ENCODE results near the gene CTBP1. TPM values are rescaled to one million over a fixed set of nuclear protein-coding genes. Genes with fewer than 3 reads are reported as not detected.

CTBP1 gene
- total RNA-seq, 2 experiments from 2014 or later: 154 to 162 TPM

DNA sequence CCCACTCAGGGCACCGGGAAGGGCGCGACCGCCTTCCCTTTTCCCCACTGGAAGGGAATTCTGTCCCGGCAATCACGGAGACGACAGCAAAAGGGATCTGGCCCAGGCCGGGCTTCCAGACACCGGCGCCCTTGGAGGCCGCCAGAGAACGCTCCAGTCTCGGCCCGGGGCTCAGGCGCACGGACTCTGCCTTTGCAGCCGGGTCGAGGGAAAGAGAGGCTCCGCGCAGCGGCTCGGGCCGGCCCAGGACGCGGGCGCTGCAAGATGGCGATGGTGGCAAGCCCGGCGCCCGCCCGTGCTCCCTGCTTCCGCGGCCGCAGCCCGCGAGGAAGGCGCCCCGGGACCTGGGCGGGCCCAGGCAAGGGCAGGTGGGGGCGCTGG, 1.1 kb downstream of the CTBP1 start:
- peaks cover 25% of the 10 kb centered on the region for H3K36me3 Mint-ChIP-seq
- ChIA-PET CTCF (interaction anchor here (0.7 to 5.5 kb wide), 4 partner anchors 16 to 80 kb away, joined by 3 to 43 read pairs (median 8); no protein-coding TSS in a partner anchor), POLR2A (interaction anchor here (0.8 to 4.5 kb wide), 10 partner anchors 20 to 99 kb away, joined by 3 to 45 read pairs (median 4); partner anchors contain the start of gene UVSSA)
- no peak for DNase-seq
- H3K4me3 Mint-ChIP-seq: peak overlapping the region; percentile 87
- intact Hi-C loops (cut with micrococcal nuclease): loop anchor here (1.0 to 2.0 kb wide), 3 partner anchors 98 to 623 kb away; partner anchors contain the start of genes FGFRL1 and NSD2
- no peaks in the 10 kb centered on the region for H3K27me3 Mint-ChIP-seq
- H3K27ac Mint-ChIP-seq: peak overlapping the region; percentile 92
- H3K4me1 Mint-ChIP-seq (ENCODE audit: low read depth): peaks cover 62% of the 10 kb centered on the region
- no peaks in the 10 kb centered on the region for H3K9me3 Mint-ChIP-seq

DNA sequence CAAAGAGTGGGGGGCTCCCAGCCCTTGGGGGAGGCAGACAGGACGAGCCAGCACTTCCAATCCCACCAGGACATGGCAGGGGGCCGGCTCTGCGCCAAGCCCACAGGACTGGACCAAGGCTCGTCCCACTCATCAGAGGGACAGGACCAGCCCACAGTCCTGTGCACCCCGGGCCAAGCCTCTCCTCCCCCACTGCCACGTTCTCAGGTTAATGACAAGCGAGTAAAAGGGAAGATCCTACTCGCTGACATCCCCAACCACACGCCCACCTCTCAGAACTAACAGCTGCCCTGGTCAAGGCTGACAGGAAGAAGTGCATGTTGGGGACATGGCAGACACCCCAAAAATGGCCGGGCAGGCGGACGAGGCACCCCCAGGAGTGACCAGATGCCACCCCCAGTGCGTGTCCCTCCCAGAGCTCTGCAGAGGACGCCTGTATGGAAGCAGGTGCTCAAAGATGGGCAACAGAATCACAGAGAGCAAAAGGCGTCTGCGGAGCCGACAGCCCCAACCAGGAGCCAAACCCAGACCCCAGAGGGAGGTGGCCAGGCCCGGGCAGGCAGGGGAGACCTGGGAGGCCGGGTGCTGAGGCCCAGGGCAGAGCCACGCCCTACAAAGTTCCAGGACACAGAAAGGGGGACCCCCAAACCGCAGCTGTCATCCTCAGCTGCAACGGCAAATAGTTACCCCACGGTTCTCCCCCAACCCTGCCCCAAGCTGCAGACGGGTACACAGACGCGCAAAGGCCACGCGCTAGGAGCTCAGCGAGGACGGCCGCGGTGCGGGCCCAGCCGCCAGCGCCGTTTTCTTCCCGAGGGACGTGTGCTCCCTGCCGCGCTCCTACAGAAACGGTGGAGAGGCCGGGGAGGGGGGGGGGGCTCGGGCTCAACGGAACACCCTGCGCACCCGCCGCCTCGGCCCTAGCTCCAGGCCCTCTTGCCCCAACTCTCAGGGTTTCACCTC, 1.7 kb downstream of the CTBP1 start:
- DNase-seq: peak; percentile 48
- intact Hi-C loops (cut with micrococcal nuclease): loop anchor here (1.0 kb wide), 1 partner anchor 21 kb away; no protein-coding TSS in a partner anchor
- peak overlapping the region; percentile 92 for H3K27ac Mint-ChIP-seq
- no peaks in the 10 kb centered on the region for H3K27me3 Mint-ChIP-seq
- POLR2A ChIA-PET: interaction anchor here (0.8 to 4.5 kb wide), 7 partner anchors 21 to 100 kb away, joined by 3 to 45 read pairs (median 5); partner anchors contain the start of gene UVSSA
- peaks cover 21% of the 10 kb centered on the region for H3K36me3 Mint-ChIP-seq
- H3K9me3 Mint-ChIP-seq: no peaks in the 10 kb centered on the region
- H3K4me3 Mint-ChIP-seq: peak overlapping the region; percentile 87
- peaks cover 64% of the 10 kb centered on the region for H3K4me1 Mint-ChIP-seq (ENCODE audit: low read depth)
- CTCF ChIA-PET: interaction anchor here (0.7 to 5.5 kb wide), 4 partner anchors 17 to 80 kb away, joined by 3 to 43 read pairs (median 8); no protein-coding TSS in a partner anchor

DNA sequence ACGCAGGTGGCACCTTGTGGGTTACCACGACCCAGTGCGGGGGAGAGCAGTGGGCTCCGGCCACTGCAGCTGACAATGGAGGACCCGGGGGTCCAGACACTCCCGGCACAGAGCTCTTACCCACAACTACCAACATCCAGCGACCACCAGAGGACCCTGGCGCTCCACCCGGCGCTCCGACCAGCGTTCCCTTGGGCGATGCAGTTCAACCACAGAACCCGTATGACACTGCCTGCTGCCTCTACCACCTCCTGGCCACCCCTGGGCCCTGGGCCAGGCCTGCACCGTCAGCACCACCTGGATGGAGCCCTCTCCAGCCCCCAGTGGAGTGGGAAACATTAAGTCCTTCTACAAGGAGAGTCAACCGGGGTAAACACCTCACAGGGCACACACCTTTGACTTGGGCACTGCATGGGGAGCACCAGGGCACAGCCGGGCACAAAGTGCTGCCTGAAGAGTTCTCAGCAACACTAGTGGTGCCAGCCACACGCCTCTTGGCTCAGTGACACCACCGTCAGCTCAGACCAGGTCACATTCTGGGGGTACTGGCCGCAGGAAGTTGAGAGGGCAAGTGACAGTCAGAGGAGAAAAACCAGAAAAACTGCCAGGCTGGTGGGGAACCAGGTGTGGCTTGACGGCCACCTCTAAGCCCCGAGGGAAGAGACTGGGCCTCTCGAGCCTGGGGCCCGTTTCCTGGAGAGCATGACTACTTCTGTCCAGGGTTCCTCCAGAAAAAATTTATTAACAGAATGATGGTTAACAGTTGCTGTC, 2.6 kb downstream of the CTBP1 start:
- H3K4me1 Mint-ChIP-seq (ENCODE audit: low read depth): peaks cover 57% of the 10 kb centered on the region
- intact Hi-C loops (cut with micrococcal nuclease): loop anchor here (1.0 kb wide), 1 partner anchor 22 kb away; no protein-coding TSS in a partner anchor
- peaks cover 17% of the 10 kb centered on the region for H3K36me3 Mint-ChIP-seq
- no peaks in the 10 kb centered on the region for H3K9me3 Mint-ChIP-seq
- CTCF ChIA-PET: interaction anchor here (4.3 to 5.5 kb wide), 2 partner anchors 22 to 79 kb away, joined by 14 to 43 read pairs; no protein-coding TSS in a partner anchor
- H3K27me3 Mint-ChIP-seq: no peaks in the 10 kb centered on the region
- POLR2A ChIA-PET: interaction anchor here (0.9 kb wide), 1 partner anchor 44 kb away, joined by 5 read pairs; no protein-coding TSS in a partner anchor
- peak; percentile 40 for DNase-seq
- H3K4me3 Mint-ChIP-seq: peak overlapping the region; percentile 87
- H3K27ac Mint-ChIP-seq: peak overlapping the region; percentile 92

DNA sequence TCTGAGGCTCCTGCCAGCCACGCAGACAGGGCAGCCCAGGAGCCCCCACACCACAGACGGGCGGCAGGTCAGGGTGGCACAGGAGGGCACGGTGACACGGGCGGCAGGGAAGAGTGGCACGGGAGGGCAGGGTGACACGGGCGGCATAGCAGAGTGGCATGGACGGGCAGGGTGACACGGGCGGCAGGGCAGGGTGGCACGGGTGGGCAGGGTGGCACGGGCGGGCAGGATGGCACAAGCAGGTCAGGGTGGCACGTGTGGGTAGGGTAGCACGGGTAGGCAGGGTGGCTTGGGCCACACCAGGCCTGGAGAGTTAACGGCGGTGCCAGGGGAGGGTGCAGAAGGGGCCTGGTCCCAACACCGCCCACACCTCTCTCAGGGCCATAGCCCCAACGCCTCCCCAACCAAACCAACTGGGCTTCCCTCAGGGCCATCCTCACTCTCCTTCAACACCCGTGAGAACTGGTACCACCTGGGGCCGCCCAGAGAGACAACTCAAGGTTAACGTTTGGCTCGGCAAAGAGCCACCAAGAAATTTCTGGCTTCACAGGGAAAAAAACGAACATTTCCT, 3.4 kb downstream of the CTBP1 start:
- H3K27me3 Mint-ChIP-seq: no peaks in the 10 kb centered on the region

DNA sequence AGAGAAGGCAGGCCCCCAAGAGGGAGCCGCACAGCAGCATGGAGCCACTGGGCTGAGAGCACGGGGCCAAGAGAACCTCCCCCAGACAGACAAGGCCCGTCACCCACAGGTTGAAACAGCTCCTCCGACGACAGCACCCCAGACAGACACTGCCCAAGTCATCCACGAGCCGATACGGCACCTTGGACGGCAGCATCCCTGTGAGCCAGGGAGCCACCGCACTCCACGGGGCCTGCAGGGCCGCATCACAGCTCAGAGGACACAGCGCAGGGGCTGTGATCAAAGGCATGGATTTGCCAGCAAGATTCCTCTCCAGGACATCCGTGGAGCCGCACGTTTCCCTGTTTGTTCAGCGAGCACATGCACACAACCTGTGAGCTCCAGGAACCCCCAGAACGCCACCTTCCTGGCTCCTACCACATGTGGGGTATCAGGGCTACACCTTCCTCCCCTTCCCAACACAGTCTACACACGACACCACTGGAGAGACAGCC, 3.9 kb downstream of the CTBP1 start:
- H3K4me3 Mint-ChIP-seq: no peak overlapping the region
- POLR2A ChIA-PET: no interaction called here
- H3K4me1 Mint-ChIP-seq (ENCODE audit: low read depth): peaks cover 45% of the 10 kb centered on the region
- CTCF ChIA-PET: interaction anchor here (0.9 to 4.3 kb wide), 4 partner anchors 20 to 114 kb away, joined by 3 to 14 read pairs (median 5); no protein-coding TSS in a partner anchor
- no peaks in the 10 kb centered on the region for H3K9me3 Mint-ChIP-seq
- H3K36me3 Mint-ChIP-seq: peaks cover 15% of the 10 kb centered on the region
- H3K27ac Mint-ChIP-seq: peak overlapping the region; percentile 29
- H3K27me3 Mint-ChIP-seq: no peaks in the 10 kb centered on the region
- DNase-seq: no peak
- intact Hi-C loops (cut with micrococcal nuclease): no loop called here

More for the DNA sequence above, 3.4 kb downstream of the CTBP1 start:
- ChIA-PET CTCF (interaction anchor here (0.9 to 4.3 kb wide), 4 partner anchors 19 to 115 kb away, joined by 3 to 14 read pairs (median 5); no protein-coding TSS in a partner anchor), POLR2A (no interaction called here)
- H3K36me3 Mint-ChIP-seq: peaks cover 18% of the 10 kb centered on the region
- H3K4me3 Mint-ChIP-seq: no peak overlapping the region
- no peak for DNase-seq
- peaks cover 50% of the 10 kb centered on the region for H3K4me1 Mint-ChIP-seq (ENCODE audit: low read depth)
- intact Hi-C loops (cut with micrococcal nuclease): loop anchor here (1.0 kb wide), 1 partner anchor 23 kb away; no protein-coding TSS in a partner anchor
- H3K27ac Mint-ChIP-seq: peak overlapping the region; percentile 45
- no peaks in the 10 kb centered on the region for H3K9me3 Mint-ChIP-seq

DNA sequence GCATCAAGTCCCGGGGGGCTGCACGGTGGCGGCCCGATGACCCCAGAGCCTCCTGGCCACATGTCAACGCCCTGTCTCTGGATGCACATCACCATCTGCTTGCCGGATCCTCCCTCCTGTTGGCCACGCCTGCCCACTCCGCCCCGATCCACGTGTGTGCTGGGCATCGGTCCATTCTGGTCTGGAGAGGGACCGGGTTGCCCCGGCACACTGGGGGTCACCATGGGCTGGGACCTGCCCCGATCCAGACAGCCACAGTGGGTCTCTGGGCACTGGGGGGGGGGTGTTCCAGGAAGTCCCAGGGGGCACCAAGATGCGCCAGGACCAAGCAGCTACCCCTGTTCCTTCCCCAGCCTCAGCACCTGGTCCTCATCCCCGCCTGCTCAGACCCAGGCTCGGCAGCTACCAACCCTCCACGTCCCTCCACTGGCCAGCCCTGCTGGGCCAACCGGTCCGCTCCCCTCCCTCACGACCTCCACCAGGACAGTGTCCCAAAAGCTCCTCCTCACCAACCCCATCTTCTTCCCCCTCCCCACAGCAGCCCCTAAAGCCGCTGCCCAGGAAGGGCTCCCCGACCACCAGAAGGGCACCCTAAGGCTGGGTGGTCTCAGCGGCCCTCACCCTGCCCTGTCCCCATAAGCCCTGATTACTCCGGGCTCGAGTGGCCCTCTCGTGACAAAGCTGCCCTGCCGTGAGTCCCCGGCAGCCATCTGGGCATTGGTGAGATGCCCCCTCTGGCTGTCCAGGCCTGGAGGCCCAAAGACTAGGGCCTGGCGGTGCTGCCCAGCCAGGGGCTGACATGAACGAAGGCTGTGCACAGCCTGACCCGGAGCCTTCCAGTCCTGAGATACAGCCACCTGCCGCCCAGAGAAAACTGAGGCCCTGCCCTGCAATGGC, 4.6 kb downstream of the CTBP1 start:
- ChIA-PET CTCF (interaction anchor here (0.9 to 4.3 kb wide), 5 partner anchors 20 to 113 kb away, joined by 3 to 14 read pairs (median 4); no protein-coding TSS in a partner anchor), POLR2A (no interaction called here)
- no peaks in the 10 kb centered on the region for H3K27me3 Mint-ChIP-seq
- H3K4me1 Mint-ChIP-seq (ENCODE audit: low read depth): peaks cover 41% of the 10 kb centered on the region
- no peaks in the 10 kb centered on the region for H3K9me3 Mint-ChIP-seq
- no peak for DNase-seq
- intact Hi-C loops (cut with micrococcal nuclease): no loop called here
- peak overlapping the region; percentile 28 for H3K27ac Mint-ChIP-seq
- H3K4me3 Mint-ChIP-seq: no peak overlapping the region
- peaks cover 11% of the 10 kb centered on the region for H3K36me3 Mint-ChIP-seq

DNA sequence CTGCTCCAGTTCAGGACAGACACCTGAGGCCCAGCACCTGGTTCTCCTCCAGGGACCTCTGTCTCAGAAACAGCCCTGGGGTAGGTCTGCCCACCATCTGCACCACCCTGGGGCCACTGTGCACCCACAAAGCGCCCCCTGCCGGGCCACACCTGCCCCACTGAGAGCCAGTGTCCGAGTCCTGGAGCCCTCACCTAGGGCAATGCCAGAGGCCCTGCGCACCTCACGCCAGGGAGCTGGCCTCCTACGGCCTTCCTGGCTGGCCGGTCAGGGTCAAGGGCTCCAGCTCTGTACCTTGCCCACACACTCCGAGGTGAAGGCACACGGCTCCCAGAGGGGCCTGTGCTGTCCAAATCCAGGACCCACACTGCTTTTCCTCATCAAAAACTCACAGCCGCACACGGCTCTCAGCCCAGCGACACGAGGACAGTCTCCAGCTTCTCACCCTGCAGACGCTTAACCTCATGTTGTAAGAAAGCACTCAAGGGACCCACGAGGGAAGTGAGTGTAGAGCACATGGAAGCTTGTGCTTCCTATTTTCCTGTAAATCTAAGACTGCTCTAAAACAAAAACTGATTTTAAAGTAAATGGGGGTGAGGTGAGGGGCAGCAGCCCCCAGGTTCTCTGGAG, 5.4 kb downstream of the CTBP1 start:
- peaks cover 14% of the 10 kb centered on the region for H3K36me3 Mint-ChIP-seq
- CTCF ChIA-PET: interaction anchor here (1.1 to 3.0 kb wide), 3 partner anchors 25 to 76 kb away, joined by 3 to 7 read pairs (median 4); no protein-coding TSS in a partner anchor
- H3K27me3 Mint-ChIP-seq: no peaks in the 10 kb centered on the region
- POLR2A ChIA-PET: interaction anchor here (0.5 kb wide), 1 partner anchor 25 kb away, joined by 4 read pairs; no protein-coding TSS in a partner anchor
- intact Hi-C loops (cut with micrococcal nuclease): no loop called here
- no peaks in the 10 kb centered on the region for H3K9me3 Mint-ChIP-seq
- no peak for DNase-seq
- no peak overlapping the region for H3K4me3 Mint-ChIP-seq
- peaks cover 41% of the 10 kb centered on the region for H3K4me1 Mint-ChIP-seq (ENCODE audit: low read depth)
- H3K27ac Mint-ChIP-seq: no peak overlapping the region

DNA sequence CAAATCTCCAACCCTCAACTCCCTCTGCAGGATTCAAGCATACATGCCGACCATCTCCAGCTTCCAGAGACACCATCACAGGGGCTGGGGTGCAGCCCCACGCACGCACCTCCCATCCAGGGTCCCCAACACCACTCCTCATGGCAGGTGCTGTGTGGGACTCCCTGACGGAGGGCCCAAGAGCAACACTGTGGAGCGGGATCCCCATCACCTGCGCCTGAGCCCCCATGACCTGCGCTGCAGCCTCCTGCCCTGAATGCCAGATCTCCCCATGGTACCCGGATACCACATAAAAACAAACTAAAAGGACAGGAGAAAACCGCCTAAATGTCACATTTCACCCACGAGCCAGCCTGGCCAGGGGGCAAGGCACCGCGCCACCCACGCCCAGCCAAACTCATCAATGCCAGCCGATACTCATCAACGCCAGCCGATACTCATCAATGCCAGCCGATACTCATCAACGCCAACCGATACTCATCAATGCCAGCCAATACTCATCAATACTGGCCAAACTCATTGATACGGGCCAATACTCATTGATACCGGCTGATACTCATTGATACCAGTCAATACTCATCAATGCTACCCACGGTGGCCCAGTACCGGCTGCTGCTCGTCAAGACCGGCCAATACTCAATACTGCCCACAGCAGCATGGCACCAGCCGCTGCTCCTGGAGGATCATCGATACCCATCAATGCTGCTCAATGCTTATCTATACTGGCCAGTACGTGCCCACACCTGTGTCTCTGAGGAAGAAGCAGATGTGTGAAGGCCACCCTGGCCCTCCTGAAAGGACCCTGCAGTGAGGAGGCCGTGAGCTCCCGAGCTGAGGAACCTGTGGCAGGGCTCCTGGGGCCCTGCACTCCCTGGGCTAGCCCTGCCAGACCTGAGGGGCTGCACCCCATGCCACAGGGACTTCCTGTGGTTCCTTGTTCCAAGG, 6.2 kb downstream of the CTBP1 start:
- ChIA-PET POLR2A (interaction anchor here (0.5 kb wide), 1 partner anchor 26 kb away, joined by 4 read pairs; no protein-coding TSS in a partner anchor), CTCF (interaction anchor here (1.2 to 3.0 kb wide), 2 partner anchors 26 to 43 kb away, joined by 3 to 7 read pairs; no protein-coding TSS in a partner anchor)
- DNase-seq: no peak
- H3K36me3 Mint-ChIP-seq: peaks cover 16% of the 10 kb centered on the region
- H3K4me3 Mint-ChIP-seq: no peak overlapping the region
- no peaks in the 10 kb centered on the region for H3K27me3 Mint-ChIP-seq
- peaks cover 41% of the 10 kb centered on the region for H3K4me1 Mint-ChIP-seq (ENCODE audit: low read depth)
- H3K27ac Mint-ChIP-seq: no peak overlapping the region
- no peaks in the 10 kb centered on the region for H3K9me3 Mint-ChIP-seq
- intact Hi-C loops (cut with micrococcal nuclease): no loop called here

DNA sequence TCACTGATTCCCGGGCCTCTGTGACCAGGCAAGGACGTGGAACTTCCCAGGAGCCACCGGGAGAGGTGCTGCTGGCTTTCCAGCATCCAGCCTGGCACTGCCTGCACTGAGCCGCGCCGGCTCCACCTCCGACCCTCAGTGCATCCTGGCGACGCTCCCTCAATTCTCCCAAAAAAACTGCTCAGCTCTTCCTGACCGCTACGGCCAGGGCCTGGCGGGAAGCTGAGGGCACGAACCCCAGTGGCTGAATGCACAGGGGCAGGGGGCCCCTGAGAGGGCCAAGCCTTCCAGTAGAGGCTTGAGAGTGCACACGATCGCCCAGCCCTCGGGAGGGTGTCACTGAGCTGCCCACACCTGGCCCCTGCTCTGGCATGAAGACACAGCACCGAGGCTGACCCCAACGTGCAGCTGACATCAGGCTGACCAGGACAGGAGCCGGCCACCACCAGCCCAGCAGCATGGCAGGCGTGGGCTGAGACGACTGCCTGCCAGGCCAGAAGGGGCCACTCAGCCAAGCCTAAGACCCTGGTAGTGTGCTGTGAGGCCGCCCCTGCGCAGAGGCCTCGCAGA, 6.9 kb downstream of the CTBP1 start:
- intact Hi-C loops (cut with micrococcal nuclease): no loop called here
- H3K4me3 Mint-ChIP-seq: no peak overlapping the region
- H3K27ac Mint-ChIP-seq: no peak overlapping the region
- no peaks in the 10 kb centered on the region for H3K27me3 Mint-ChIP-seq
- H3K9me3 Mint-ChIP-seq: no peaks in the 10 kb centered on the region
- peaks cover 14% of the 10 kb centered on the region for H3K36me3 Mint-ChIP-seq
- H3K4me1 Mint-ChIP-seq (ENCODE audit: low read depth): peaks cover 39% of the 10 kb centered on the region
- DNase-seq: no peak
- ChIA-PET POLR2A (no interaction called here), CTCF (interaction anchor here (1.4 kb wide), 1 partner anchor 26 kb away, joined by 4 read pairs; no protein-coding TSS in a partner anchor)
